ENCODE measurements around the gene TBC1D1.

The TBC1D1 gene

GRCh38 chr4:38144031-38144430, 253.1 kb downstream of the TBC1D1 start:
- no peak overlapping the region for H2AK5ac ChIP-seq (ENCODE audit: low read depth, low read length)
- no peak overlapping the region for H2BK120ac ChIP-seq (ENCODE audit: low read depth, low read length)
- H3K23ac ChIP-seq (ENCODE audit: low read depth, low read length, poor library complexity): no peak overlapping the region
- H3K27me3 ChIP-seq (ENCODE audit: control insufficient read depth in 3 of 3, insufficient read depth in 3 of 3, low read depth in 1 of 3, low read length in 3 of 3): no peaks in the 10 kb centered on the region
- peaks cover 1 to 2% of the 10 kb centered on the region in 2 donors for H3K4me1 ChIP-seq (ENCODE audit: control insufficient read depth in 2 of 2, insufficient read depth in 1 of 2, low read depth in 1 of 2, low read length in 2 of 2)
- H3K14ac ChIP-seq (ENCODE audit: low read length): no peak overlapping the region
- H3K9ac ChIP-seq (ENCODE audit: low read depth, low read length, poor library complexity): no peak overlapping the region
- H4K8ac ChIP-seq (ENCODE audit: low read depth, low read length): no peak overlapping the region
- no peak overlapping the region for H2BK5ac ChIP-seq (ENCODE audit: low read length)
- no peak overlapping the region for H3K4ac ChIP-seq (ENCODE audit: low read length)
- H2AFZ ChIP-seq (ENCODE audit: low read length): no peak overlapping the region
- H2BK15ac ChIP-seq (ENCODE audit: low read length): no peak overlapping the region
- peaks cover 5 to 14% of the 10 kb centered on the region in 2 donors for H3K36me3 ChIP-seq (replicated peaks in 1 of 2; ENCODE audit: control insufficient read depth in 2 of 2, insufficient read depth in 2 of 2, low read length in 2 of 2)
- H3K4me2 ChIP-seq (ENCODE audit: insufficient read depth, low read length, poor library complexity, severe bottlenecking): no peak overlapping the region
- no CpG with 5 or more reads among the region's 1 CpG for WGBS, 2 donors (ENCODE audit: extremely low coverage in 2 of 2, insufficient read length in 2 of 2, insufficient replicate concordance in 1 of 2)
- H3K27ac ChIP-seq (replicated peaks; ENCODE audit: low read length): no peak overlapping the region
- no peak overlapping the region for H3K18ac ChIP-seq (ENCODE audit: low read length)
- H3K4me3 ChIP-seq (ENCODE audit: low read length in 2 of 2): no peak overlapping the region
- H2BK12ac ChIP-seq (ENCODE audit: low read length): no peak overlapping the region
- DNase-seq (ENCODE audit: low spot score): no peak
- no peaks in the 10 kb centered on the region for H3K79me1 ChIP-seq (ENCODE audit: low read depth, low read length)
- peaks cover 0 to 8% of the 10 kb centered on the region in 2 donors for H3K9me3 ChIP-seq (replicated peaks in 1 of 2; ENCODE audit: control insufficient read depth in 2 of 2, insufficient read depth in 1 of 2, low read depth in 1 of 2, low read length in 2 of 2)
- H4K91ac ChIP-seq (ENCODE audit: low read depth, low read length, poor library complexity): no peak overlapping the region

GRCh38 chr4:38145033-38145678, 254.3 kb downstream of the TBC1D1 start:
- H3K4me1 ChIP-seq (ENCODE audit: control insufficient read depth in 2 of 2, insufficient read depth in 1 of 2, low read depth in 1 of 2, low read length in 2 of 2): peaks cover 1 to 7% of the 10 kb centered on the region in 2 donors
- no peak overlapping the region for H3K9ac ChIP-seq (ENCODE audit: low read depth, low read length, poor library complexity)

DNA sequence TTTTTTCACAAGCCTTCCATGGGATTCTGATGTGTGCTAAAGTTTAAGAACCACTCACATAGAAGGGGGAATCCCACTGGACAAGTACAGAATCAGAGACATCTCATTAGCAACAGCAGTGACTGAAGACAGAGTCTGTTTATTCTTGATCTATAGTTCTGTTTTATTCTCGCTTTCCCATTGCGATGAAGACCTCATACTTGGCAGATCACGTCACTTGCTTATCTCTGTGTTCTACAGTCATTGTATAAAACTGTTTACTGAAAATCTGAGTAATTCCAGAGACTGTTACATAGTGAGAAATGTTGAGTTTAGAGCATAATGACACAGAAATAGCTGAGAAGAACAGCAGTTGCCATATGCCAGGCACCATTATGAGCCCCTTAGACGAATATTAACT, 254.9 kb downstream of the TBC1D1 start:
- Histone ChIP-seq H3K23ac (ENCODE audit: low read depth, low read length, poor library complexity) (no peak overlapping the region), H3K4me1 (ENCODE audit: control insufficient read depth in 2 of 2, insufficient read depth in 1 of 2, low read depth in 1 of 2, low read length in 2 of 2) (peaks cover 1 to 7% of the 10 kb centered on the region in 2 donors), H3K79me1 (ENCODE audit: low read depth, low read length) (no peaks in the 10 kb centered on the region), H2BK15ac (ENCODE audit: low read length) (no peak overlapping the region), H3K4ac (ENCODE audit: low read length) (no peak overlapping the region), H2AFZ (ENCODE audit: low read length) (no peak overlapping the region), H3K14ac (ENCODE audit: low read length) (no peak overlapping the region), H3K36me3 (replicated peaks in 1 of 2; ENCODE audit: control insufficient read depth in 2 of 2, insufficient read depth in 2 of 2, low read length in 2 of 2) (no peaks in the 10 kb centered on the region), H2BK120ac (ENCODE audit: low read depth, low read length) (no peak overlapping the region), H2BK5ac (ENCODE audit: low read length) (no peak overlapping the region), H3K9me3 (replicated peaks in 1 of 2; ENCODE audit: control insufficient read depth in 2 of 2, insufficient read depth in 1 of 2, low read depth in 1 of 2, low read length in 2 of 2) (peaks cover 0 to 8% of the 10 kb centered on the region in 2 donors), H2AK5ac (ENCODE audit: low read depth, low read length) (no peak overlapping the region), H3K18ac (ENCODE audit: low read length) (no peak overlapping the region), H3K4me2 (ENCODE audit: insufficient read depth, low read length, poor library complexity, severe bottlenecking) (no peak overlapping the region), H4K8ac (ENCODE audit: low read depth, low read length) (no peak overlapping the region), H4K91ac (ENCODE audit: low read depth, low read length, poor library complexity) (no peak overlapping the region), H3K27me3 (ENCODE audit: control insufficient read depth in 3 of 3, insufficient read depth in 3 of 3, low read depth in 1 of 3, low read length in 3 of 3) (no peaks in the 10 kb centered on the region), H3K27ac (replicated peaks; ENCODE audit: low read length) (no peak overlapping the region), H2BK12ac (ENCODE audit: low read length) (no peak overlapping the region), H3K9ac (ENCODE audit: low read depth, low read length, poor library complexity) (no peak overlapping the region), H3K4me3 (ENCODE audit: low read length in 2 of 2) (no peak overlapping the region)
- WGBS, 2 donors (ENCODE audit: extremely low coverage in 2 of 2, insufficient read length in 2 of 2, insufficient replicate concordance in 1 of 2): no CpG with 5 or more reads among the region's 4 CpGs
- no peak for DNase-seq (ENCODE audit: low spot score)

More at GRCh38 chr4:38145033-38145678, 254.3 kb downstream of the TBC1D1 start:
- Histone ChIP-seq H3K14ac (ENCODE audit: low read length) (no peak overlapping the region), H2BK15ac (ENCODE audit: low read length) (no peak overlapping the region), H2AFZ (ENCODE audit: low read length) (no peak overlapping the region), H3K23ac (ENCODE audit: low read depth, low read length, poor library complexity) (no peak overlapping the region), H3K36me3 (replicated peaks in 1 of 2; ENCODE audit: control insufficient read depth in 2 of 2, insufficient read depth in 2 of 2, low read length in 2 of 2) (peaks cover 0 to 2% of the 10 kb centered on the region in 2 donors), H3K4ac (ENCODE audit: low read length) (no peak overlapping the region), H3K4me3 (ENCODE audit: low read length in 2 of 2) (no peak overlapping the region), H3K79me1 (ENCODE audit: low read depth, low read length) (no peaks in the 10 kb centered on the region), H4K8ac (ENCODE audit: low read depth, low read length) (no peak overlapping the region), H3K4me2 (ENCODE audit: insufficient read depth, low read length, poor library complexity, severe bottlenecking) (no peak overlapping the region), H3K27ac (replicated peaks; ENCODE audit: low read length) (no peak overlapping the region), H4K91ac (ENCODE audit: low read depth, low read length, poor library complexity) (no peak overlapping the region), H3K9me3 (replicated peaks in 1 of 2; ENCODE audit: control insufficient read depth in 2 of 2, insufficient read depth in 1 of 2, low read depth in 1 of 2, low read length in 2 of 2) (peaks cover 0 to 8% of the 10 kb centered on the region in 2 donors), H2AK5ac (ENCODE audit: low read depth, low read length) (no peak overlapping the region), H3K18ac (ENCODE audit: low read length) (no peak overlapping the region), H3K27me3 (ENCODE audit: control insufficient read depth in 3 of 3, insufficient read depth in 3 of 3, low read depth in 1 of 3, low read length in 3 of 3) (no peaks in the 10 kb centered on the region), H2BK120ac (ENCODE audit: low read depth, low read length) (no peak overlapping the region), H2BK5ac (ENCODE audit: low read length) (no peak overlapping the region), H2BK12ac (ENCODE audit: low read length) (no peak overlapping the region)
- no CpG with 5 or more reads among the region's 4 CpGs for WGBS, 2 donors (ENCODE audit: extremely low coverage in 2 of 2, insufficient read length in 2 of 2, insufficient replicate concordance in 1 of 2)
- no peak for DNase-seq (ENCODE audit: low spot score)

GRCh38 chr4:38146383-38146782, 255.5 kb downstream of the TBC1D1 start:
- no peak overlapping the region for H3K9ac ChIP-seq (ENCODE audit: low read depth, low read length, poor library complexity)
- no peak overlapping the region for H2AK5ac ChIP-seq (ENCODE audit: low read depth, low read length)
- no peak overlapping the region for H3K4me3 ChIP-seq (ENCODE audit: low read length in 2 of 2)
- no peak overlapping the region for H3K14ac ChIP-seq (ENCODE audit: low read length)
- H3K79me1 ChIP-seq (ENCODE audit: low read depth, low read length): no peaks in the 10 kb centered on the region
- peak overlapping the region; percentile 77 for H3K18ac ChIP-seq (ENCODE audit: low read length)
- no peak overlapping the region for H4K8ac ChIP-seq (ENCODE audit: low read depth, low read length)
- H3K23ac ChIP-seq (ENCODE audit: low read depth, low read length, poor library complexity): no peak overlapping the region
- H3K36me3 ChIP-seq (replicated peaks in 1 of 2; ENCODE audit: control insufficient read depth in 2 of 2, insufficient read depth in 2 of 2, low read length in 2 of 2): no peaks in the 10 kb centered on the region
- H3K27me3 ChIP-seq (ENCODE audit: control insufficient read depth in 3 of 3, insufficient read depth in 3 of 3, low read depth in 1 of 3, low read length in 3 of 3): no peaks in the 10 kb centered on the region
- no peak overlapping the region for H4K91ac ChIP-seq (ENCODE audit: low read depth, low read length, poor library complexity)
- peaks cover 1 to 7% of the 10 kb centered on the region in 2 donors for H3K4me1 ChIP-seq (ENCODE audit: control insufficient read depth in 2 of 2, insufficient read depth in 1 of 2, low read depth in 1 of 2, low read length in 2 of 2)
- no peak overlapping the region for H3K27ac ChIP-seq (replicated peaks; ENCODE audit: low read length)
- no peak overlapping the region for H3K4ac ChIP-seq (ENCODE audit: low read length)
- no peak overlapping the region for H2BK15ac ChIP-seq (ENCODE audit: low read length)
- H2BK5ac ChIP-seq (ENCODE audit: low read length): no peak overlapping the region
- H3K4me2 ChIP-seq (ENCODE audit: insufficient read depth, low read length, poor library complexity, severe bottlenecking): no peak overlapping the region
- H2AFZ ChIP-seq (ENCODE audit: low read length): no peak overlapping the region
- H3K9me3 ChIP-seq (replicated peaks in 1 of 2; ENCODE audit: control insufficient read depth in 2 of 2, insufficient read depth in 1 of 2, low read depth in 1 of 2, low read length in 2 of 2): peaks cover 0 to 8% of the 10 kb centered on the region in 2 donors
- no peak overlapping the region for H2BK12ac ChIP-seq (ENCODE audit: low read length)
- no peak overlapping the region for H2BK120ac ChIP-seq (ENCODE audit: low read depth, low read length)
- no CpG with 5 or more reads among the region's 2 CpGs for WGBS, 2 donors (ENCODE audit: extremely low coverage in 2 of 2, insufficient read length in 2 of 2, insufficient replicate concordance in 1 of 2)
- DNase-seq (ENCODE audit: low spot score): no peak

Data from neuronal stem cell (in vitro differentiated cells).